ENCODE results near the gene SORL1. TPM values are rescaled to one million over a fixed set of nuclear protein-coding genes. Genes with fewer than 3 reads are reported as not detected.

The SORL1 gene
- total RNA-seq, 3 donors from 2014 or later: 58.3 to 195 (median 109) TPM

- intact Hi-C loops (cut with DNase I, micrococcal nuclease): no loop called here
- DNase-seq (no peak), ATAC-seq (no peak)
- Histone ChIP-seq H3K36me3 (ENCODE audit: low read depth) (no peaks in the 10 kb centered on the region), H3K4me1 (ENCODE audit: low read depth) (peaks cover 35% of the 10 kb centered on the region), H3K4me3 (no peak overlapping the region), H3K9me3 (no peaks in the 10 kb centered on the region)
- no peak for TF ChIP-seq CTCF (IDR thresholded peaks at IDR 0.05)
Measured at GRCh38 chr11:121417607-121418006, 34.5 kb upstream of the SORL1 start.

GRCh38 chr11:121418625-121419114, 33.4 kb upstream of the SORL1 start:
- DNase-seq: peak in 1 of 3 donors; percentile 31
- intact Hi-C loops (cut with DNase I, micrococcal nuclease): no loop called here
- ATAC-seq: peak; percentile 57
- no peak for TF ChIP-seq CTCF (IDR thresholded peaks at IDR 0.05)
- Histone ChIP-seq H3K36me3 (ENCODE audit: low read depth) (no peaks in the 10 kb centered on the region), H3K9me3 (no peaks in the 10 kb centered on the region), H3K4me1 (ENCODE audit: low read depth) (peaks cover 35% of the 10 kb centered on the region), H3K4me3 (no peak overlapping the region)

GRCh38 chr11:121419836-121420235, 32.3 kb upstream of the SORL1 start:
- intact Hi-C loops (cut with DNase I, micrococcal nuclease): no loop called here
- DNase-seq: peak in 1 of 3 donors; percentile 44
- no peak overlapping the region for H3K4me3 ChIP-seq
- no peaks in the 10 kb centered on the region for H3K36me3 ChIP-seq (ENCODE audit: low read depth)
- no peaks in the 10 kb centered on the region for H3K9me3 ChIP-seq
- TF ChIP-seq CTCF (IDR thresholded peaks at IDR 0.05): no peak
- no peak for ATAC-seq
- peaks cover 35% of the 10 kb centered on the region for H3K4me1 ChIP-seq (ENCODE audit: low read depth)

GRCh38 chr11:121420398-121420797, 31.7 kb upstream of the SORL1 start:
- no peak for TF ChIP-seq CTCF (IDR thresholded peaks at IDR 0.05)
- Histone ChIP-seq H3K36me3 (ENCODE audit: low read depth) (no peaks in the 10 kb centered on the region), H3K9me3 (no peaks in the 10 kb centered on the region), H3K4me3 (no peak overlapping the region), H3K4me1 (ENCODE audit: low read depth) (peaks cover 35% of the 10 kb centered on the region)
- ATAC-seq: no peak
- intact Hi-C loops (cut with DNase I, micrococcal nuclease): no loop called here
- no peak for DNase-seq

GRCh38 chr11:121421149-121421901, 30.8 kb upstream of the SORL1 start:
- no peak for DNase-seq

More at GRCh38 chr11:121421149-121421901, 30.8 kb upstream of the SORL1 start:
- Histone ChIP-seq H3K36me3 (ENCODE audit: low read depth) (no peaks in the 10 kb centered on the region), H3K9me3 (no peaks in the 10 kb centered on the region), H3K4me1 (ENCODE audit: low read depth) (peaks cover 30% of the 10 kb centered on the region), H3K4me3 (no peak overlapping the region)
- intact Hi-C loops (cut with DNase I, micrococcal nuclease): no loop called here
- TF ChIP-seq CTCF (IDR thresholded peaks at IDR 0.05): no peak
- no peak for ATAC-seq

Data from mucosa of descending colon (tissue), 3 donors.